GM21723 (cell line): ENCODE data around the gene MYH3.

Source experiments
- ATAC-seq: cut with Tn5 transposase; IDR thresholded peaks from one replicate; pipeline ENCODE4 v1.9.1; 2021; ENCODE audit warnings: mild to moderate bottlenecking, moderate library complexity; ENCODE audit not compliant: unreplicated experiment

Gene MYH3

GRCh38 chr17:10649602-10650001, 7.5 kb downstream of the MYH3 start:
- ATAC-seq, result no peak

DNA sequence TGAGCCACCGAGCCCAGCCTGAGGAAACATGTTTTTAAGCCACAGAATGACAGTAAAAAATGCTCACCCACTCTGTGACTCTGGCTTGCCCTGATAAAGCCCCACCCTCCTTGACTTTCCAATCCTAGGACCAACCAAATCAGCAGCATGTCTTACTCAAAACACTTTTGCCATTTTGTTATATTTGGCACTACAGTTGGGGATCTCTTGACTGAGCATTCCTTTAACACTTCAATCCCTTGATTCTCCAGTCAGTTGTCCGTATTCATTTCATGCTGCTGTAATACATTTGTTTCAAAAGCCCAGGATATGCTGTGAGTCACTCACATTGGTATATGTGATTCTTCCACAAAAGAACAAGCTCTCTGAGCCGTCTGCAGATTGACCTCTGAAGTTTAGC, 8.2 kb downstream of the MYH3 start:
- no peak for ATAC-seq

GRCh38 chr17:10648381-10648780, 8.7 kb downstream of the MYH3 start:
- ATAC-seq, result no peak

DNA sequence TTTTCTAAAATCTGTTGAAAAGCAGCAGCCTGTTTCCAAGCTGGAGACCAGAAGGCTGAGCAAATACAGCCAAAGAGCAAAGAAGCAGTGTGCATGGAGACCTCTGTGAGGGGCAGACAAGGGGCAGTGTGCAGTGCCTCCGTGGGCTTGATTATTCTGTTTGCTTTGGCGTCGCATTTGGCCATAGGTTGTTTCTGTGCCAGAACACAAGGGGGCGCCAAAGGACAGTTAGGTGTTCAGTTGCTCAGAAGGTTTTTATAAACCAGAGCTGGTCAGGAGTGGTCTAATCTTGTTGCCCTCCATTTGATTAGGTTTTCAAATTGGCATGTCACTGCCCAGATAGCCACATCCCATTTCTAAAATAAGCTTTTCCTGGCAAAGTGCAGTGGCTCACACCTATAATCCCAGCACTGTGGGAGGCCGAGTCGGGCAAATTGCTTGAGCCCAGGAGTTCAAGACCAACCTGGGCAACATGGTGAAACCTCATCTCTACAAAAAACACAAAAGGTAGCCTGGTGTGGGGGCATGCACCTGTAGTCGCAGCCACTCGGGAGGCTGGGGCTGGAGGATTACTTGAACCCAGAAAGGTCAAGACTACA, 10.6 kb downstream of the MYH3 start:
- no peak for ATAC-seq

DNA sequence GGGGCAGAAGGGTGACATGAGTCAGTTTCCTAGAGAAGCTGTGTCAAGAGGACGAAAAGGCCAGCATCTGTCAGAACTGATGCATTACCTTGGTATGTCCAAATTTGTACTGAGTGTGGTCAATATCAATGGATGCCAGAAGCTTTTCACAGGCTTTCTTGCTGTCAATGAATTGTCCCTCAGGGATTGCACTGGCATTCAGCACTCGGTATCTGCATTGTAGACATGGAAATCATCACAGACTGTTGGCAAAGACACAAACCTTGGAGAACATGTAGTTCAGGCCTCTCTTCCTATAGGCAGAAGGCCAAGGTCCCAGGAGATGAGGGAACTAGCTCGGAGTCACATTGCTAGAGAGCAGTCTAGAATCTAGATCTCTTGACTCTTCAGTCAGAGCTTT, 16.6 kb downstream of the MYH3 start:
- no peak for ATAC-seq

DNA sequence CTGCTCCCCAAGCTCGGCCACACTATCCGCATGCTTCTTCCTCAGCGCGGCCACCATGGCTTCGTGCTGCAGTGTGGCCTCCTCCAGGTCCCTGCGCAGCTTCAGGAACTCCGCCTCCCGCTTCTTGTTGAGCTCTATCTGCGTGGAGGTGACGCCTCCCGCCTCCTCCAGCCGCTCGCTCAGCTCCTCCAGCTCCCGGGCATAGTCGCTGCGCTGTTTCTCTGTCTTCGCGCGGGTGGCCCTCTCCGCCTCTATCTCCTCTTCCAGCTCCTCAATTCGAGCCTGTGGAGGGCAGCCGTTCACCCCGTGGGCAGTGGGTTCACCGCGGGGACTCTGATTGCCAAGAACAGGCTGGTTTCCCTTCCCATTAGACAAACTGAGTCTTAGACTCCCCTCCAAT, 19.0 kb downstream of the MYH3 start:
- no peak for ATAC-seq

DNA sequence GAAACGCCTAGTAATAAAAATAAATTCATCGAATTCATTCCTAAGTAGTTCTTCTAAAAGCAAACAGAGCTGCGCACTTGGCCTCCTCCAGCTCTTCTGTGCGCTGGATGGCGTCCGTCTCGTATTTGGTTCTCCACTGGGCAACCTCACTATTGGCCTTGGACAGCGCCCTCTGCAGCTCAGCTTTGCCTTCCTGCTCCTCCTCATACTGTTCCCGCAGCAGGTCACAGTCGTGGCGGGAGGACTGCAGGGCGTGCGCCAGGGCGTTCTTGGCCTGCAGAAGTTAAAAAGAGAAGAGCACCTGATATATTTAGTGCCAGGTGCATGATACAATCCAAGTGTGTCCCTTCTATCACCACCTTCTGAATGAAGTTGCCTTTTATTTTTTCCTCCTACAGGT, 21.8 kb downstream of the MYH3 start:
- ATAC-seq, result no peak

GRCh38 chr17:10633738-10634379, 23.2 kb downstream of the MYH3 start:
- peak; percentile 95 for ATAC-seq

- ATAC-seq, result no peak
Observed at GRCh38 chr17:10631701-10632100, 25.4 kb downstream of the MYH3 start.

GRCh38 chr17:10631048-10631700, 25.9 kb downstream of the MYH3 start:
- no peak for ATAC-seq

DNA sequence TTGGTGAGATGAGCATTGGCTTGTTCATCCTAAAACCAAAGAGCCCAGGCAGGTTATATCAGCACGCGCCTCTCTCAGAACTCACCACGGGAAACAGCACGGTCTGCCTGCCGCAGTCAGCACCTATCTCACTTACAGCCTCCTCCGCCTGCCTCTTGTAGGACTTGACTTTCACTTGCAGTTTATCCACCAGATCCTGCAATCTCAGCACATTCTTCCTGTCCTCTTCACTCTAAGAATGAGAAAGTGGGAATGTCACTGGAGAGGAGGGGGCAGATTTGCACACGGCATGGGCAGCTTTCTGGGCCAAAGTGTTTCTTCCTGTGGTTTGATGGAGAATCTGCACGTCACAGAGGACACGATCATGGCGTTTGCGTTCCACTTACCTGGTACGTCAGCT, 27.4 kb downstream of the MYH3 start:
- no peak for ATAC-seq

- no peak for ATAC-seq
Observed at GRCh38 chr17:10628756-10629155, 28.4 kb downstream of the MYH3 start.

GRCh38 chr17:10626390-10626789, 30.7 kb downstream of the MYH3 start:
- ATAC-seq, result no peak

DNA sequence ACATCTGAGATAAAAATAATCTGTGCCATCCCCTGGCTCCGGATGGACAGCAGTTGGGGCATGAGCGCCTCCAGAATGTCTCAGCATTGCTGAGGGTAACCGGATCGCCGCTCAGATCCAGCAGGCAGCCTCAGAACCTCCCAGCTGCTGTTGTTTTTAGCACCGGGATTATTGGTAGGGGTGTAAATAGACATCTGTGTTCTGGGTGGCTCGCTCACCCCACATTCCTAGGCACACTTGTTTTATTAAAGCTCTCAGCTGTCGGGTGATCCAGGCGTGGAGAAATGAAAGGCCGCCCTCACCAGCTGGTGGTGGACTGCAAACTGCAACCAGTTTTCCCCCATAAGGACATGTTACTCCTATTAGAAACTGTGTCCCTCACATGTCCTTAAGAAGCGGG, 32.1 kb downstream of the MYH3 start:
- no peak for ATAC-seq

- ATAC-seq, result no peak
Observed at GRCh38 chr17:10623737-10624338, 33.3 kb downstream of the MYH3 start.

DNA sequence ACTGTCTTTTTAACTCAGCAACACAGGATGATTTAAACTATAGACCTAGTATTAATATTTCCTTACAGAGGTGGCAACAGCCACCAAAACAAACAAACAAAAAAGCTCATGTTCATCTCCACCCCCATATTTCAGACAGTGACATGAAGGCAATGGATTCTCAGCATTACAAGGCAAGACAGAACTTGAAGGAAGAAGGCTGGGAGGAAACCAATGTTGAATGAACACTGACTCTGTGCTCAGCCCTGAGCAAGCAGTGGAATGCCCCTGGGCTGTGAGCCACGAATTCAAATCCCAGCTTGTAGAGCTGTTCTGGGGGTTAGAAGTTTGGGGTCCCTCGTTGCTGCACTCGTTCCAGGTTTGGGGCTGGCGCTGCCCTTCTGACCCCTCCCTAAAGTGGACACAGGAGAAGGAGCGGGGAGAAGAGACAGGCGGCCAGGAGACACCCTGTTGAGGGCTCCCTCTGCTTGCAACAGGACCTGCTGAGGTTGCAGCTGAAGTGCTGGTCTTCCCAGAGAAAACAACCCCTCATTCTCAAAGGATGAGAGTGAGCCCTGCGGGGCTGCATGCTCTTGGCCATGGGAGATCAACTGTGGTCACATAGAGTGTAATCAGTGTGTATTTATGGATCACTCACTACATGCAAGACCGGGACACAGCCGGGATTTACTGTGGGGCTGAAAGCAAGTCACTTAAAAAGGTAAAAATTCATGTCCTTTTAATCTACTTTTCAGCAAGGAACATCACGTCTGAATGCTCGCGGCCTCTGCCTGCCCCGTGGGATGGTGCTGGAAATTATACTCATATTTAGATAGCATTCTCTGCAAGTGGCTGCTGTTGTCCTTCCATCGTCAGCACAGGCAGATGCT, 34.3 kb downstream of the MYH3 start:
- no peak for ATAC-seq

DNA sequence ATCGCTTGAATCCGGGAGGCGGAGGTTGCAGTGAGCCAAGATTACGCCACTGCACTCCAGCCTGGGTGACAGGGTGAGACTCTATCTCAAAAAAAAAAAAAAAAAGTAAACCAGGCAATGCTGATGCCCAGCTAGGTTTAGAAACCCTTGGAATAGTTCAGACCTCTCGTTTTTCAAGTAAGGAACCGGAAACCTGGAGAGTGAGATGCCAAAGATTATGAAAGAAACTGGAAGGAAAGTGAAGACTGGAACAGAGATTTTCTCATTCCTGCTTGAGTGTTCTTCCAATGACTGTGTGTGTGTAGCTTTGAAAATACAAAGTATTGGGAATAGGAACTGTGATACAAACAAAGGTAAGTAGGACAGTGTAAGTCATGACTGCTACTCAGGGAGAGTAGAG, 35.7 kb downstream of the MYH3 start:
- ATAC-seq, result no peak

DNA sequence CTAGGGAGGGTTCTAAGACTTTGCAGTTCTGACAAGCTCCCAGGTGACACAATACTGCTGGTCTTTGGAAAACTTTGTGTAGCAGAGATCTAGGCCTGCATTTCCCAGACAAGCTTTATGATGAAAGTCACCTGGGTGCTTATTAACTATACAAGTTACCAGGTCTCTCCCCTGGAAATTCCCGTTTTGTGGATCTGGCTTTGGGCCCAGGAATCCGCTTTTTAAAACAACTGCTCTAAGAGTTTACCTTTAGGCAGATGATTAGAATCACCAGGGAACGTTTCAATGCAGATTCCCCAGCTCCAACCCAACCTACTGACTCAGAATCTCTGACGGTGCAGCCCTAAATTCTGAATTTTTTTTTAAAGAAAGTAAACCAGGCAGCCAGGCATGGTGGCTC, 36.3 kb downstream of the MYH3 start:
- ATAC-seq, result no peak

- peak; percentile 85 for ATAC-seq
Observed at GRCh38 chr17:10618202-10618635, 38.9 kb downstream of the MYH3 start.

- ATAC-seq, result no peak
Observed at GRCh38 chr17:10617120-10617505, 40.0 kb downstream of the MYH3 start.

- ATAC-seq, result no peak
Observed at GRCh38 chr17:10616502-10617119, 40.5 kb downstream of the MYH3 start.
